Neural cell (in vitro differentiated cells): ENCODE results near the gene DNAJC6.

Experiments used
- CTCF ChIP-seq: fragments of 450-650 bp; IDR thresholded peaks from 2 replicates; pipeline ENCODE4 v1.5.1; 2014; ENCODE audit warnings: antibody characterized with exemption, mild to moderate bottlenecking, moderate library complexity; ENCODE audit not compliant: poor library complexity, severe bottlenecking
- EP300 ChIP-seq: fragments of 450-650 bp; conservative IDR thresholded peaks from 2 replicates; pipeline ENCODE4 v1.6.1; 2014; ENCODE audit warnings: antibody characterized with exemption, mild to moderate bottlenecking, moderate library complexity; ENCODE audit not compliant: poor library complexity, severe bottlenecking
- EZH2 ChIP-seq: fragments of 200-600, 300-800 bp; shearing (Covaris generic), sonication (generic); IDR thresholded peaks from 2 replicates; pipeline ENCODE4 v1.6.1; 2014; ENCODE audit warnings: antibody characterized with exemption, low read length, borderline replicate concordance, mild to moderate bottlenecking; ENCODE audit not compliant: insufficient read depth, poor library complexity, severe bottlenecking

DNA sequence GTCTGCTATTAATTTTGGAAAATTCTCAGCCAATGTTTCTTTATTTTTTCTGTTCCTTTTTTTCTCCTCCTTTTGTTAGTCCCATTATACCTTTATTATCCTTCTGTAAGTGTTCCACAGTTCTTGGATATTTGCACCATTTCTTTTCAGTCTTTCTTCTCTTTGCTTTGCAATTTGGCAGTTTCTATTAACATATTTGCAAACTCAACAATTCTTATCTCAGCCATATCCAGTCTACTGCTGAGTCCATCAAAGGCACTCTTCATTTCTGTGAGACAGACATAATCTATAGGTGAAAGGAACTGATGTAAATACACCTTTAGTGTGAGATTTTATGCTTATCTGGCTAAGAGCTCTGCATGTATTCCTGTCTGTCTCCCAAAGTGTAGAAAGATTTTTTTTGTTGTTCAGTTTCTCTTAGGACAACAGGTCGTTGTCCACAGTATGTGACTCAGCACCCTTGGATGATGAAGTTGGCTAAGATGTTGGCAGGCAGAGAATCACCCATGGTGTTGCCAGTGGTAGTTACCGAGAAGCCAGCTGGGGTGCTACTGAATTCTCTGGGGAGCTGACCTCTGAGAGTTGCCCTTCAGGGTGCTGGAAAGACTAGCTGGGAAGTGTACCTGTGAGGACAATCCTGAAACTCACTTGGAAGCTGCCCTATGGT, 149.5 kb downstream of the DNAJC6 start:
- TF ChIP-seq EZH2 (no peak), EP300 (no peak), CTCF (no peak)
